Fibroblast of lung (primary cell): ENCODE data around the gene TENM3. TPM values are rescaled to one million over a fixed set of nuclear protein-coding genes. Genes with fewer than 3 reads are reported as not detected.

ENCODE experiments used
- DNase-seq, 2 donors: peaks; one replicate each; pipeline versions ENCODE4 v3.0.0 to v3.0.0-alpha.2; 2010; ENCODE audit warnings: low read depth in 2 of 2
- H2AFZ ChIP-seq: 2 replicates; pipeline ENCODE4 v1.5.1; 2012; ENCODE audit warnings: low read length, control low read depth, inconsistent platforms
- H3K27ac ChIP-seq: 2 replicates; pipeline ENCODE4 v1.5.1; 2011; ENCODE audit warnings: low read length, control low read depth; ENCODE audit not compliant: insufficient read depth
- H3K27me3 ChIP-seq: 2 replicates; pipeline ENCODE4 v1.5.1; 2011; ENCODE audit warnings: mild to moderate bottlenecking, low read length; ENCODE audit not compliant: control insufficient read depth, insufficient read depth
- H3K36me3 ChIP-seq: 2 replicates; pipeline ENCODE4 v1.5.1; 2011; ENCODE audit warnings: low read length; ENCODE audit not compliant: control insufficient read depth, insufficient read depth
- H3K4me1 ChIP-seq: 2 replicates; pipeline ENCODE4 v1.5.1; 2011; ENCODE audit warnings: low read length; ENCODE audit not compliant: control insufficient read depth, insufficient read depth; ENCODE audit errors: extremely low read depth
- H3K4me2 ChIP-seq: 2 replicates; pipeline ENCODE4 v1.5.1; 2011; ENCODE audit warnings: low read length, control low read depth; ENCODE audit not compliant: insufficient read depth; ENCODE audit errors: extremely low read depth
- H3K4me3 ChIP-seq, 4 experiments: fragments of 200-600 bp in 1 of 4; sonication (generic) in 1 of 4; replicated peaks in 1 of 4; 2 replicates each; pipeline ENCODE4 v1.5.1; 2011 to 2016; ENCODE audit warnings: low read length in 4 of 4, low read depth in 3 of 4, mild to moderate bottlenecking in 3 of 4, control low read depth in 2 of 4, inconsistent platforms in 1 of 4, mixed read lengths in 1 of 4; ENCODE audit not compliant: insufficient read depth in 1 of 4; ENCODE audit errors: control extremely low read depth in 1 of 4
- H3K79me2 ChIP-seq: 2 replicates; pipeline ENCODE4 v1.5.1; 2012; ENCODE audit warnings: mild to moderate bottlenecking, low read length, inconsistent platforms; ENCODE audit not compliant: control insufficient read depth, insufficient read depth
- H3K9ac ChIP-seq: 2 replicates; pipeline ENCODE4 v1.5.1; 2011; ENCODE audit warnings: mild to moderate bottlenecking, low read length, control low read depth; ENCODE audit not compliant: insufficient read depth
- H3K9me3 ChIP-seq: 2 replicates; pipeline ENCODE4 v1.5.1; 2012; ENCODE audit warnings: low read depth, low read length; ENCODE audit not compliant: control insufficient read depth, insufficient read depth
- H4K20me1 ChIP-seq: 2 replicates; pipeline ENCODE4 v1.5.1; 2011; ENCODE audit warnings: low read length; ENCODE audit not compliant: control insufficient read depth, insufficient read depth; ENCODE audit errors: extremely low read depth
- EZH2 ChIP-seq: IDR thresholded peaks from 2 replicates; pipeline ENCODE4 v1.5.1; 2012; ENCODE audit warnings: low read length, control low read depth, mild to moderate bottlenecking; ENCODE audit errors: missing control alignments
- polyA plus RNA-seq, 2 donors: library from polyadenylated mRNA; depleted of rRNA in 1 of 2; stranded (reverse) in 1 of 2; unstranded in 1 of 2; fragments of >200 nt; gene quantifications; 2 replicates each; pipeline ENCODE4 v1.2.1, GENCODE V29; 2011 to 2012; ENCODE audit warnings: missing spikeins in 1 of 2
- total RNA-seq: library from RNA; depleted of rRNA; stranded (reverse); fragments of >200 nt; gene quantifications from 2 replicates; pipeline ENCODE4 v1.2.1, GENCODE V29; 2014
- TF ChIP-seq, protein P1 (sequence below), 2 donors: IDR thresholded peaks in 1 of 2; conservative IDR thresholded peaks in 1 of 2; 1 replicate in 1 of 2; 2 replicates in 1 of 2; pipeline ENCODE4 v1.5.1; 2011 to 2012; ENCODE audit warnings: low read length in 2 of 2, control low read depth in 1 of 2, inconsistent platforms in 1 of 2, low read depth in 1 of 2, mild to moderate bottlenecking in 1 of 2

TENM3 gene
- total and polyA plus RNA-seq, 2 donors (not counting 1 experiment from before 2014, with no cell fraction given), result 2.7 to 3.6 TPM

DNA sequence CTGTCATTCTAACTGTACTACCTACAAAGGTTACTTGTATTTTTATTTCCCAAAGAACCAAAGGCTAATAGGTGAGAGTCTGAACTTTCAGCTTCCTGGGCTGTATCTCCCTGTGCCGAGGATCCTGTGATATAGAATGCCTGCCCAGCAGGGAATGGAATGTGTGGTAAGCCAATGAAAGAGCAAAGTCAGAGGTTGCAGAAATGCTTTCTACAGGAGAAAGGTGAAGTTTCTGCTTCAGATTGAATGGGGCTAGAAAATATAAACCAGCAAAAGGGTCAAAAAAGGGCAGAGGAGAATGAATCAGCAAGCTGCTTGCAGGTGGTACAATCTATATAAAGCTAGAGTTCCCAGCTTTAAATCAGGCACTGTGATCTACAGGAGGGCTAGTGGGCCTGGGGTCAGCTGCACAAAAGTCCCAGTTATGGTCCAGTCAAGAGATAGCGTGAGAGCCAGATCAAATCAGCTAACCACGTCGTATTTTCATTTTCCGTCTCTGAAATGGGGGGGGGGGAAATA, 527.9 kb downstream of the TENM3 start:
- H3K4me2 ChIP-seq, result no peak overlapping the region
- no peak for TF ChIP-seq EZH2
- TF ChIP-seq, protein P1, sequence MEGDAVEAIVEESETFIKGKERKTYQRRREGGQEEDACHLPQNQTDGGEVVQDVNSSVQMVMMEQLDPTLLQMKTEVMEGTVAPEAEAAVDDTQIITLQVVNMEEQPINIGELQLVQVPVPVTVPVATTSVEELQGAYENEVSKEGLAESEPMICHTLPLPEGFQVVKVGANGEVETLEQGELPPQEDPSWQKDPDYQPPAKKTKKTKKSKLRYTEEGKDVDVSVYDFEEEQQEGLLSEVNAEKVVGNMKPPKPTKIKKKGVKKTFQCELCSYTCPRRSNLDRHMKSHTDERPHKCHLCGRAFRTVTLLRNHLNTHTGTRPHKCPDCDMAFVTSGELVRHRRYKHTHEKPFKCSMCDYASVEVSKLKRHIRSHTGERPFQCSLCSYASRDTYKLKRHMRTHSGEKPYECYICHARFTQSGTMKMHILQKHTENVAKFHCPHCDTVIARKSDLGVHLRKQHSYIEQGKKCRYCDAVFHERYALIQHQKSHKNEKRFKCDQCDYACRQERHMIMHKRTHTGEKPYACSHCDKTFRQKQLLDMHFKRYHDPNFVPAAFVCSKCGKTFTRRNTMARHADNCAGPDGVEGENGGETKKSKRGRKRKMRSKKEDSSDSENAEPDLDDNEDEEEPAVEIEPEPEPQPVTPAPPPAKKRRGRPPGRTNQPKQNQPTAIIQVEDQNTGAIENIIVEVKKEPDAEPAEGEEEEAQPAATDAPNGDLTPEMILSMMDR (conservative IDR thresholded peaks at IDR 0.05 in 1 of 2, IDR thresholded peaks at IDR 0.05 in 1 of 2; ENCODE audit: low read depth in 1 of 2, low read length in 2 of 2), result no peak
- no peak overlapping the region for H2AFZ ChIP-seq
- H4K20me1 ChIP-seq, result no peaks in the 10 kb centered on the region
- H3K9me3 ChIP-seq, result no peaks in the 10 kb centered on the region
- no peaks in the 10 kb centered on the region for H3K4me1 ChIP-seq
- no peaks in the 10 kb centered on the region for H3K27me3 ChIP-seq
- no peaks in the 10 kb centered on the region for H3K36me3 ChIP-seq
- H3K4me3 ChIP-seq, result no peak overlapping the region
- DNase-seq, result peak in 1 of 2 donors; percentile 27
- H3K79me2 ChIP-seq, result no peaks in the 10 kb centered on the region
- no peak overlapping the region for H3K9ac ChIP-seq
- H3K27ac ChIP-seq, result no peak overlapping the region

DNA sequence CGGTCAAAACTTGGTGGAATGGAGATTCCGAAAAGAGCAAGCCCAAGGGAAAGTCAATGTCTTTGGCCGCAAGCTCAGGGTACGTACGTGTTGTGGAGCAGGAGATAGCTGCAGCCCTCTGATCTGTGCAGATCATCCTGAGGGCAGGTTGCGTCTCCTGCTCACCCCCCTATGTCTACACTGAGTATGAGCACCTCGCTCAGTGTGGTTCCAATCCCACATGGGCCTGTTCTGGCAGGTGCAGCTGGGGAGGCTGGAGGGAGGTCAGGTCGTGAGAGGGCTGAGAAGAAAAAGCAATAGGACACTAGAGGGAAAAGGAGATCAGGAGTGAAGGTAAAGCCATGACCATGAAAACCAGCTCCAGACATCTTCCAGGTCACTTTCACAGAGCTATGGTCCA, 531.9 kb downstream of the TENM3 start:
- no peak overlapping the region for H2AFZ ChIP-seq
- H3K4me3 ChIP-seq, result no peak overlapping the region
- no peak overlapping the region for H3K4me2 ChIP-seq
- H3K4me1 ChIP-seq, result no peaks in the 10 kb centered on the region
- H3K9me3 ChIP-seq, result no peaks in the 10 kb centered on the region
- no peaks in the 10 kb centered on the region for H4K20me1 ChIP-seq
- no peak overlapping the region for H3K27ac ChIP-seq
- no peaks in the 10 kb centered on the region for H3K79me2 ChIP-seq
- no peaks in the 10 kb centered on the region for H3K36me3 ChIP-seq
- H3K9ac ChIP-seq, result no peak overlapping the region
- DNase-seq, result no peak
- no peaks in the 10 kb centered on the region for H3K27me3 ChIP-seq
- TF ChIP-seq, protein P1 (conservative IDR thresholded peaks at IDR 0.05 in 1 of 2, IDR thresholded peaks at IDR 0.05 in 1 of 2; ENCODE audit: low read depth in 1 of 2, low read length in 2 of 2), result no peak
- TF ChIP-seq EZH2, result no peak

DNA sequence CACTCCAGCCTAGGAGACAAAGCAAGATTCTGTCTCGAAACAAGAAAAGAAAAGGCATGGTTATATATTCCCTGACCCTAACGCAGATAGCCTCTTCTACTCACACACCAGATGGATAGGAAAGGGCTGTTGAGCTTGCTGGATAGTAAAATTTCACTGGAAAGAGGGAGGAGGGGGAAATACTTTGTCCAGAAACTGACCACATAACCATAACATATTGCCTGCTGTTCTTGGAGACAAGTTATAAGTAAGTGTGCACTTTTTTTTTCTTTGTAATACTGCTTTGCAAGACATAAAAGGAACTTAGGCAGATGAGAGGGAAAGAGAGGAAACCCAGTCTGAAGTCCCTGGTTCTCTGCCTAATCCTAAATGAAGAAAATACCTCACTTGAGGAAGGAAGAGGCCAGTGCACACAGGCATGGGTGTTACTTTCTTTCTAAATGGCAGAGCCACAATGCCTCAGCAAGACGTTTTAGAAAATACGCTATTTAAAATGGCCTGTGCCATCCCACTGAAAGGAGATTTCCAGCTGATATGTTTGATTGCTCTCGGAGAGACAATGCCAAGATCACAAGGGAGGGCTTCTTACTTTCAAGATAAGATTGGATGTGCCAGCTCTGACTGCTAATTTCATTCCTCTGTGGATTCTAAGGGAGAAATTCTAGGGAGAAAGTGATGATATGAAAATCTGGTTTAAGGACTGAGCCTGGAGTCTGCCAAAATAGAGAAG, 533.3 kb downstream of the TENM3 start:
- TF ChIP-seq, protein P1 (conservative IDR thresholded peaks at IDR 0.05 in 1 of 2, IDR thresholded peaks at IDR 0.05 in 1 of 2; ENCODE audit: low read depth in 1 of 2, low read length in 2 of 2), result no peak
- no peak for TF ChIP-seq EZH2
- no peaks in the 10 kb centered on the region for H3K27me3 ChIP-seq
- H3K4me2 ChIP-seq, result no peak overlapping the region
- peak; percentile 39 to 52 for DNase-seq
- no peak overlapping the region for H2AFZ ChIP-seq
- no peak overlapping the region for H3K4me3 ChIP-seq
- H3K9ac ChIP-seq, result no peak overlapping the region
- no peaks in the 10 kb centered on the region for H3K79me2 ChIP-seq
- H3K36me3 ChIP-seq, result no peaks in the 10 kb centered on the region
- H4K20me1 ChIP-seq, result no peaks in the 10 kb centered on the region
- no peaks in the 10 kb centered on the region for H3K4me1 ChIP-seq
- no peaks in the 10 kb centered on the region for H3K9me3 ChIP-seq
- no peak overlapping the region for H3K27ac ChIP-seq
